OCI-LY1 (cell line): ENCODE results near the gene JAKMIP2.
"Not testable (repeated sequence)": the region's sequence is repeated elsewhere in the genome, so short reads cannot be mapped to it uniquely, and the experiment has no call there.

Experiments used
- H2AFZ ChIP-seq: fragments of 200-600 bp; sonication (generic), shearing (Covaris generic); 2 replicates; pipeline ENCODE4 v1.6.0; 2014; ENCODE audit warnings: antibody characterized with exemption, mild to moderate bottlenecking, low read length
- H3F3A ChIP-seq: fragments of 200-600 bp; sonication (generic), shearing (Covaris generic); 2 replicates; pipeline ENCODE4 v1.6.0; 2014; ENCODE audit warnings: mild to moderate bottlenecking, antibody characterized with exemption, low read length, moderate library complexity; ENCODE audit not compliant: insufficient read depth
- H3K27ac ChIP-seq: fragments of 200-600 bp; sonication (generic); 2 replicates; pipeline ENCODE4 v1.5.1; 2014; ENCODE audit warnings: low read length, mixed run types, mild to moderate bottlenecking, low read depth; ENCODE audit not compliant: poor library complexity, severe bottlenecking
- H3K27me3 ChIP-seq: fragments of 200-600 bp; sonication (generic); 2 replicates; pipeline ENCODE4 v1.6.0; 2014; ENCODE audit warnings: antibody characterized with exemption, mild to moderate bottlenecking, low read length, moderate library complexity; ENCODE audit not compliant: insufficient read depth
- H3K36me3 ChIP-seq: fragments of 200-600 bp; sonication (generic); 2 replicates; pipeline ENCODE4 v1.6.1; 2014; ENCODE audit warnings: mild to moderate bottlenecking, antibody characterized with exemption, low read length, moderate library complexity, mixed read lengths; ENCODE audit not compliant: insufficient read depth
- H3K4me1 ChIP-seq: fragments of 200-600 bp; sonication (generic); 2 replicates; pipeline ENCODE4 v1.5.1; 2014; ENCODE audit warnings: mild to moderate bottlenecking, low read length, moderate library complexity; ENCODE audit not compliant: insufficient read depth, severe bottlenecking
- H3K4me2 ChIP-seq: fragments of 200-600 bp; sonication (generic), shearing (Covaris generic); 2 replicates; pipeline ENCODE4 v1.6.1; 2014; ENCODE audit warnings: low read length
- H3K4me3 ChIP-seq: fragments of 200-600 bp; sonication (generic); 2 replicates; pipeline ENCODE4 v1.5.1; 2014; ENCODE audit warnings: low read length, low read depth, mild to moderate bottlenecking, mixed read lengths; ENCODE audit not compliant: poor library complexity, severe bottlenecking
- H3K79me2 ChIP-seq: fragments of 200-600 bp; shearing (Covaris generic); 2 replicates; pipeline ENCODE4 v1.6.1; 2016; ENCODE audit warnings: mixed run types, low read length, mixed read lengths; ENCODE audit not compliant: insufficient read depth
- H3K9ac ChIP-seq: fragments of 200-600 bp; sonication (generic), shearing (Covaris generic); 2 replicates; pipeline ENCODE4 v1.6.1; 2014; ENCODE audit warnings: mild to moderate bottlenecking, low read length, mixed read lengths
- H3K9me2 ChIP-seq: fragments of 200-600 bp; sonication (generic), shearing (Covaris generic); 2 replicates; pipeline ENCODE4 v1.6.1; 2014; ENCODE audit warnings: low read depth, mild to moderate bottlenecking, low read length, mixed read lengths
- H3K9me3 ChIP-seq: fragments of 200-600 bp; shearing (Covaris generic); 2 replicates; pipeline ENCODE4 v1.6.1; 2014; ENCODE audit warnings: low read length, mixed read lengths
- H4K20me1 ChIP-seq: fragments of 200-600 bp; sonication (generic), shearing (Covaris generic); 2 replicates; pipeline ENCODE4 v1.6.0; 2016; ENCODE audit warnings: mild to moderate bottlenecking, low read length; ENCODE audit not compliant: insufficient read depth
- EZH2 ChIP-seq: fragments of 200-600 bp; sonication (generic), shearing (Covaris generic); IDR thresholded peaks from 2 replicates; pipeline ENCODE4 v1.8.0; 2017; ENCODE audit warnings: borderline replicate concordance, mixed run types, mild to moderate bottlenecking, antibody characterized with exemption, low read length, moderate library complexity, mixed read lengths
- TF ChIP-seq, protein P1 (sequence below): fragments of 200-600 bp; sonication (generic), shearing (Covaris generic); IDR thresholded peaks from 2 replicates; pipeline ENCODE4 v1.5.1; 2017; ENCODE audit warnings: mild to moderate bottlenecking, antibody characterized with exemption, low read length, moderate library complexity, mixed read lengths

The JAKMIP2 gene

DNA sequence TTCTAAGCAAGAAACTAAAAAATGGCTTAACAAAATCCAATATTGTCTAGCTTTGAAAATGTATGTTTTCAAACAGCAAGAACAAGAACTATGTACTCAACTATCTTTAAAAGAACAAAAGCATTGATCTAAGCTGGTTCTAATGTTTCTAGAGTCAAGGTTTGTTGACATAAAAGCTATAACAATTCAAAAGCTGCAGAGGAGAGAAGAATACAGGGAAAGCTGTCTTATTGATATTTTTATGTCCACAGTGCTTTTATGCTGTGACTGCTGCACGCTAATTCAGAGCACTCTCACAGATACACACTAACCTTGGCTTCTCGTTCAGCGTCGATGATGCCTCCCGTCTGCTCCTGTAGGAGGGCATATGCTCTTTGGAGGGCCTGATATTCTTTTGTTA lies 143.2 kb downstream of the JAKMIP2 start:
- no peak overlapping the region for H3K27ac ChIP-seq
- H3K9me2 ChIP-seq, result no peaks in the 10 kb centered on the region
- H3K36me3 ChIP-seq, result no peaks in the 10 kb centered on the region
- no peaks in the 10 kb centered on the region for H3K27me3 ChIP-seq
- TF ChIP-seq EZH2, result no peak
- TF ChIP-seq, protein P1, sequence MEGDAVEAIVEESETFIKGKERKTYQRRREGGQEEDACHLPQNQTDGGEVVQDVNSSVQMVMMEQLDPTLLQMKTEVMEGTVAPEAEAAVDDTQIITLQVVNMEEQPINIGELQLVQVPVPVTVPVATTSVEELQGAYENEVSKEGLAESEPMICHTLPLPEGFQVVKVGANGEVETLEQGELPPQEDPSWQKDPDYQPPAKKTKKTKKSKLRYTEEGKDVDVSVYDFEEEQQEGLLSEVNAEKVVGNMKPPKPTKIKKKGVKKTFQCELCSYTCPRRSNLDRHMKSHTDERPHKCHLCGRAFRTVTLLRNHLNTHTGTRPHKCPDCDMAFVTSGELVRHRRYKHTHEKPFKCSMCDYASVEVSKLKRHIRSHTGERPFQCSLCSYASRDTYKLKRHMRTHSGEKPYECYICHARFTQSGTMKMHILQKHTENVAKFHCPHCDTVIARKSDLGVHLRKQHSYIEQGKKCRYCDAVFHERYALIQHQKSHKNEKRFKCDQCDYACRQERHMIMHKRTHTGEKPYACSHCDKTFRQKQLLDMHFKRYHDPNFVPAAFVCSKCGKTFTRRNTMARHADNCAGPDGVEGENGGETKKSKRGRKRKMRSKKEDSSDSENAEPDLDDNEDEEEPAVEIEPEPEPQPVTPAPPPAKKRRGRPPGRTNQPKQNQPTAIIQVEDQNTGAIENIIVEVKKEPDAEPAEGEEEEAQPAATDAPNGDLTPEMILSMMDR, result no peak
- H4K20me1 ChIP-seq, result no peaks in the 10 kb centered on the region
- H3K4me2 ChIP-seq, result no peak overlapping the region
- H2AFZ ChIP-seq, result no peak overlapping the region
- H3F3A ChIP-seq, result no peaks in the 10 kb centered on the region
- H3K4me3 ChIP-seq, result no peak overlapping the region
- no peaks in the 10 kb centered on the region for H3K9me3 ChIP-seq
- H3K9ac ChIP-seq, result no peak overlapping the region
- no peaks in the 10 kb centered on the region for H3K79me2 ChIP-seq
- no peaks in the 10 kb centered on the region for H3K4me1 ChIP-seq

DNA sequence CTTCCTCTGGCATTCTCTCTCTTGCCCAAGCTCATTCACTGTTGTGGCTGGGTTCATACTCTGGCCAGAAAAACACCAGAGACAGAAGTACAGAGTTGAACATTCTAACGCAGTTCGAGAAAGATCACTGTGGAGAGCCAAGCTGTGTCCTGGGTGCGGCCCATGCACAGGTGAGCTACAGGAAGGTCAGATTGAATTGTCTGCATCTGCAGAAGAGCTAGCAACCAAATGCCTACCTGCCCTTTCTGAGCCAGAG lies 145.9 kb downstream of the JAKMIP2 start:
- no peak overlapping the region for H3K4me3 ChIP-seq
- no peak overlapping the region for H3K4me2 ChIP-seq
- H2AFZ ChIP-seq, result no peak overlapping the region
- H3K36me3 ChIP-seq, result no peaks in the 10 kb centered on the region
- TF ChIP-seq, protein P1, result no peak
- no peak for TF ChIP-seq EZH2
- no peaks in the 10 kb centered on the region for H3F3A ChIP-seq
- no peak overlapping the region for H3K27ac ChIP-seq
- no peaks in the 10 kb centered on the region for H4K20me1 ChIP-seq
- no peaks in the 10 kb centered on the region for H3K9me3 ChIP-seq
- H3K9ac ChIP-seq, result no peak overlapping the region
- no peaks in the 10 kb centered on the region for H3K4me1 ChIP-seq
- H3K79me2 ChIP-seq, result no peaks in the 10 kb centered on the region
- no peaks in the 10 kb centered on the region for H3K27me3 ChIP-seq
- no peaks in the 10 kb centered on the region for H3K9me2 ChIP-seq

DNA sequence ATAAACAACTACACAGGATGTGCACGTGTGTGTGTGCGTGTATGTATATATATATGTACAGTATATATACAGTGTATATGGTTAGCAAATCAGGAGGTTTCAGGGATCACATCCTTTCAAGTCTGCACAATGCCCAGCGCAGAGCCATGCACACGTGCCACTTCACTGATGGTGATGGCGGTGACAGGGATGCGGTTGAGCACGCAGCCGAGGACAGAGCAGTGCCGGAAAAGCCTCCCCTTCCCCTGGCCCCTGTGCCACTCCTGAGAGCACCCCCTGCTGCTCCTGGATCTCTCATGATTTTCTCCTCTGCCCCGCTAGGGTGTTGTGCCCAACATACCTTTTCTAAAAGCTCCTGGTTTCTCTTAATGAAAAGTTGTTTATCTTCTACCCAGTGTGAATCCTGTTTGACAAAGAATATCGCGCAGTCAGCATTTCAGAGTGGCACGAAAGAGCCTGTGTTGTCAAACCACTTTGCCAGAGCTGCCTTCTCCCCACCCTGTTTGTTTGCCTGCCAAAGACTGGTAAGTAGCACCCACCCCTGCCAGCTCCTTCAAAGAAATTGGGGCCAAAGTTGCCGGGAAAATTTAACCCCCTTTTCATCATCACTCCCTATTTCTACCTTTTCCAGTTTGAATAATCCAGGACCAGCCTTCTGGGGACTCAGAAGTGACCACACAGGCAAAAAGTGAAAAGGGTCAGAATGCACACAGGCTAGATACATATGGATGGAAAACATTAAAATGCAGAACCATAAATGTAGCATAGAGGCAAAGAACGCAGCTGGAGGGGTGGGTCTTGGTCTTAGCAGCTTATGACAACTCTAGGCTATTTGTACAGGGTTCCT lies 146.4 kb downstream of the JAKMIP2 start:
- no peak overlapping the region for H3K4me3 ChIP-seq
- H3F3A ChIP-seq, result no peaks in the 10 kb centered on the region
- H3K9ac ChIP-seq, result no peak overlapping the region
- TF ChIP-seq, protein P1, result no peak
- TF ChIP-seq EZH2, result no peak
- no peak overlapping the region for H3K27ac ChIP-seq
- H3K4me1 ChIP-seq, result no peaks in the 10 kb centered on the region
- H3K79me2 ChIP-seq, result no peaks in the 10 kb centered on the region
- no peaks in the 10 kb centered on the region for H3K27me3 ChIP-seq
- H3K36me3 ChIP-seq, result no peaks in the 10 kb centered on the region
- no peak overlapping the region for H3K4me2 ChIP-seq
- H4K20me1 ChIP-seq, result no peaks in the 10 kb centered on the region
- no peaks in the 10 kb centered on the region for H3K9me2 ChIP-seq
- H3K9me3 ChIP-seq, result no peaks in the 10 kb centered on the region
- no peak overlapping the region for H2AFZ ChIP-seq

DNA sequence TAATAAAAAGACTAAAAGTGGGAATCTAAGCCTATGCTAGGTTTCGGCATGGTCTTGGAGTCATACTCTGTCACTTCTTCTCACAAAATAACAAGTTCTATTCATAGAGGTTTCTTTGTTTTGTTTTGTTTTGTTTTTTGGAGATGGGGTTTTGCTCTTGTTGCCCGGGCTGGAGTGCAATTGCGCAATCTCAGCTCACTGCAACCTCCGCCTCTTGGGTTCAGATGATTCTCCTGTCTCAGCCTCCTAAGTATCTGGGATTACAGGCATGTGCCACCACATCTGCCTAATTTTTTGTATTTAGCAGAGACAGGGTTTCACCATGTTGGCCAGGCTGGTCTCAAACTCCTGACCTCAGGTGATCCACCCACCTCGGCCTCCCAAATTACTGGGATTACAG lies 147.1 kb downstream of the JAKMIP2 start:
- H3K9me2 ChIP-seq, H3K4me1 ChIP-seq, H3K27me3 ChIP-seq, H2AFZ ChIP-seq, H3F3A ChIP-seq, H3K9ac ChIP-seq, H3K9me3 ChIP-seq, H3K4me2 ChIP-seq, H3K36me3 ChIP-seq, H3K4me3 ChIP-seq, H3K79me2 ChIP-seq, H3K27ac ChIP-seq, H4K20me1 ChIP-seq: not testable (repeated sequence)
